HCT116 (cell line): ENCODE measurements around the gene ITPKB. TPM values are rescaled to one million over a fixed set of nuclear protein-coding genes. Genes with fewer than 3 reads are reported as not detected.

Experiments
- ATAC-seq: fragments of 200-7000 bp; cut with Tn5 transposase; 2 replicates; pipeline ENCODE4 v1.9.1; 2020; ENCODE audit warnings: mild to moderate bottlenecking, moderate library complexity
- BruUV-seq: library from RNA; stranded (reverse); fragments of 400-500 nt; replicated peaks from 2 replicates; lab custom pipeline; 2021; lab: Mats Ljungman, UMichigan
- CTCF ChIA-PET: fragments of 300-600 bp; sonication (Branson Sonifier 250); formaldehyde crosslinking; loops from one replicate; lab custom pipeline; 2021; ENCODE audit warnings: antibody characterized with exemption; lab: Charles Lee
- POLR2A ChIA-PET: fragments of 300-600, 350-600 bp; sonication (Branson Sonifier 250); formaldehyde crosslinking; loops from one replicate; lab custom pipeline; 2021; ENCODE audit warnings: antibody characterized with exemption; lab: Charles Lee
- RAD21 ChIA-PET, 2 experiments: fragments of 300-600 bp; sonication (Branson Sonifier 250); formaldehyde crosslinking; loops; one replicate each; lab custom pipeline; 2023; ENCODE audit warnings: low total read pairs in 2 of 2; ENCODE audit not compliant: uncharacterized antibody in 2 of 2, unreplicated experiment in 2 of 2, low non-redundant PET in 1 of 2; lab: Charles Lee
- DNase-seq: peaks from one replicate; pipeline ENCODE4 v3.0.0-alpha.2; 2010; ENCODE audit warnings: low read depth, low spot score
- H2AFZ ChIP-seq: fragments of 200-600 bp; shearing (Covaris generic), sonication (generic); 2 replicates; pipeline ENCODE4 v1.6.1; 2017; ENCODE audit warnings: low read depth, mixed run types, mixed read lengths, antibody characterized with exemption, low read length; ENCODE audit not compliant: poor library complexity, severe bottlenecking
- H3K27ac ChIP-seq: 2 replicates; pipeline ENCODE4 v1.5.1; 2012; ENCODE audit warnings: low read depth, low read length
- H3K27me3 ChIP-seq: fragments of 200-600 bp; sonication (generic); 2 replicates; pipeline ENCODE4 v1.6.1; 2016; ENCODE audit warnings: mixed run types, low read length, mixed read lengths; ENCODE audit not compliant: insufficient read depth
- H3K36me3 ChIP-seq, 2 experiments: fragments of 200-500 bp in 1 of 2; fragments of 200-600 bp in 1 of 2; sonication (Bioruptor generic) in 1 of 2; sonication (generic) in 1 of 2; 2 replicates each; pipeline versions ENCODE4 v1.5.1 to v1.6.1; 2014 to 2016; ENCODE audit warnings: low read length in 2 of 2, inconsistent platforms in 1 of 2, mixed read lengths in 1 of 2, mixed run types in 1 of 2; ENCODE audit not compliant: insufficient read depth in 2 of 2, control insufficient read depth in 1 of 2
- H3K4me1 ChIP-seq, 2 experiments: fragments of 200-600 bp in 1 of 2; sonication (generic) in 1 of 2; 2 replicates each; pipeline versions ENCODE4 v1.5.1 to v1.6.1; 2012 to 2017; ENCODE audit warnings: low read length in 2 of 2, inconsistent platforms in 1 of 2, mild to moderate bottlenecking in 1 of 2, mixed read lengths in 1 of 2, mixed run types in 1 of 2, moderate library complexity in 1 of 2; ENCODE audit not compliant: insufficient read depth in 2 of 2, control insufficient read depth in 1 of 2
- H3K4me2 ChIP-seq: fragments of 200-600 bp; sonication (generic); 2 replicates; pipeline ENCODE4 v1.6.1; 2017; ENCODE audit warnings: mixed run types, low read length, mixed read lengths
- H3K4me3 ChIP-seq, 2 experiments: fragments of 200-600 bp in 1 of 2; sonication (generic) in 1 of 2; replicated peaks in 1 of 2; 2 replicates each; pipeline ENCODE4 v1.5.1; 2011 to 2016; ENCODE audit warnings: low read length in 2 of 2, control low read depth in 1 of 2, low read depth in 1 of 2, mild to moderate bottlenecking in 1 of 2, mixed read lengths in 1 of 2, mixed run types in 1 of 2
- H3K79me2 ChIP-seq: fragments of 200-600 bp; sonication (generic); 2 replicates; pipeline ENCODE4 v1.6.1; 2017; ENCODE audit warnings: mild to moderate bottlenecking, mixed run types, low read length, moderate library complexity, mixed read lengths; ENCODE audit not compliant: insufficient read depth
- H3K9ac ChIP-seq: fragments of 200-600 bp; sonication (generic); 2 replicates; pipeline ENCODE4 v1.6.1; 2016; ENCODE audit warnings: low read length, mixed read lengths
- H3K9me2 ChIP-seq: fragments of 200-600 bp; sonication (generic), shearing (Covaris generic); 2 replicates; pipeline ENCODE4 v1.6.1; 2017; ENCODE audit warnings: mixed run types, mild to moderate bottlenecking, moderate library complexity; ENCODE audit not compliant: insufficient read depth
- H3K9me3 ChIP-seq, 2 experiments: fragments of 200-500 bp in 1 of 2; fragments of 200-600 bp in 1 of 2; sonication (Bioruptor generic) in 1 of 2; sonication (generic) in 1 of 2; 2 replicates each; pipeline ENCODE4 v1.6.1; 2014 to 2017; ENCODE audit warnings: low read length in 2 of 2, mixed read lengths in 2 of 2, inconsistent platforms in 1 of 2, low read depth in 1 of 2, mild to moderate bottlenecking in 1 of 2, mixed run types in 1 of 2, moderate library complexity in 1 of 2; ENCODE audit not compliant: control insufficient read depth in 1 of 2, insufficient read depth in 1 of 2
- H4K20me1 ChIP-seq: fragments of 200-600 bp; sonication (generic), shearing (Covaris generic); 2 replicates; pipeline ENCODE4 v1.6.1; 2017; ENCODE audit warnings: mixed run types, mild to moderate bottlenecking, moderate library complexity; ENCODE audit not compliant: insufficient read depth
- CBX3 ChIP-seq: IDR thresholded peaks from 2 replicates; pipeline ENCODE4 v1.6.1; 2012; ENCODE audit warnings: low read depth
- CEBPB ChIP-seq: IDR thresholded peaks from 2 replicates; pipeline ENCODE4 v1.6.1; 2012; ENCODE audit warnings: low read depth
- EGR1 ChIP-seq: IDR thresholded peaks from 2 replicates; pipeline ENCODE4 v1.6.1; 2012; ENCODE audit warnings: low read depth
- EZH2 ChIP-seq: fragments of 200-600 bp; sonication (generic); IDR thresholded peaks from 2 replicates; pipeline ENCODE4 v1.6.1; 2017; ENCODE audit warnings: antibody characterized with exemption, mixed run types
- EZH2phosphoT487 ChIP-seq: fragments of 200-600 bp; IDR thresholded peaks from 2 replicates; pipeline ENCODE4 v1.6.1; 2018; ENCODE audit warnings: antibody characterized with exemption, borderline replicate concordance
- JUND ChIP-seq: IDR thresholded peaks from 2 replicates; pipeline ENCODE4 v1.6.1; 2012
- POLR2A ChIP-seq: IDR thresholded peaks from 2 replicates; pipeline ENCODE4 v1.7.0; 2011; ENCODE audit warnings: borderline replicate concordance; ENCODE audit not compliant: insufficient read depth, insufficient read length; ENCODE audit errors: extremely low read depth
- SIN3A ChIP-seq: IDR thresholded peaks from 2 replicates; pipeline ENCODE4 v1.6.1; 2012; ENCODE audit warnings: low read depth
- SP1 ChIP-seq: IDR thresholded peaks from 2 replicates; pipeline ENCODE4 v1.6.1; 2012; ENCODE audit warnings: low read depth
- TCF7L2 ChIP-seq: IDR thresholded peaks from 2 replicates; pipeline ENCODE4 v1.7.0; 2011; ENCODE audit warnings: borderline replicate concordance, inconsistent platforms; ENCODE audit not compliant: insufficient read depth, insufficient read length; ENCODE audit errors: extremely low read depth
- YY1 ChIP-seq: IDR thresholded peaks from 2 replicates; pipeline ENCODE4 v1.6.1; 2011; ENCODE audit warnings: low read length, low read depth, moderate library complexity, mild to moderate bottlenecking; ENCODE audit not compliant: insufficient replicate concordance; ENCODE audit errors: extremely low read depth
- ZFX ChIP-seq: fragments of 450-650 bp; IDR thresholded peaks from 2 replicates; pipeline ENCODE4 v1.6.1; 2017
- ZNF274 ChIP-seq: fragments of 200-500 bp; sonication (Bioruptor generic); IDR thresholded peaks from 2 replicates; pipeline ENCODE4 v1.6.1; 2014; ENCODE audit warnings: mild to moderate bottlenecking, low read depth, low read length, inconsistent platforms
- intact Hi-C: fragments of 100-400 bp; cut with micrococcal nuclease; formaldehyde crosslinking; loops from 2 replicates; pipeline ENCODE4 v1.10.0; 2022
- total RNA-seq: library from RNA; stranded (reverse); gene quantifications from one replicate; pipeline ENCODE4 v1.2.1, GENCODE V29; 2021; ENCODE audit not compliant: unreplicated experiment
- TF ChIP-seq, protein P1 (sequence below), 3 experiments: fragments of 200-600 bp in 1 of 3; sonication (generic) in 1 of 3; IDR thresholded peaks in 2 of 3; conservative IDR thresholded peaks in 1 of 3; 2 replicates each; pipeline ENCODE4 v1.5.1; 2012 to 2017; ENCODE audit warnings: low read depth in 2 of 3, low read length in 2 of 3, antibody characterized with exemption in 1 of 3, borderline replicate concordance in 1 of 3, control low read depth in 1 of 3, mild to moderate bottlenecking in 1 of 3, mixed read lengths in 1 of 3, mixed run types in 1 of 3, moderate library complexity in 1 of 3; ENCODE audit not compliant: insufficient read depth in 1 of 3
- TF ChIP-seq, protein P2 (sequence below): IDR thresholded peaks from 2 replicates; pipeline ENCODE4 v1.6.1; 2012
- TF ChIP-seq, protein P3 (sequence below): IDR thresholded peaks from 2 replicates; pipeline ENCODE4 v1.6.1; 2011; ENCODE audit warnings: mild to moderate bottlenecking, low read length, moderate library complexity; ENCODE audit not compliant: insufficient replicate concordance; ENCODE audit errors: extremely low read depth
- TF ChIP-seq, protein P4 (sequence below): IDR thresholded peaks from 2 replicates; pipeline ENCODE4 v1.6.1; 2012

Gene ITPKB
- total RNA-seq, 1 experiment from 2014 or later = 4.4 TPM

DNA sequence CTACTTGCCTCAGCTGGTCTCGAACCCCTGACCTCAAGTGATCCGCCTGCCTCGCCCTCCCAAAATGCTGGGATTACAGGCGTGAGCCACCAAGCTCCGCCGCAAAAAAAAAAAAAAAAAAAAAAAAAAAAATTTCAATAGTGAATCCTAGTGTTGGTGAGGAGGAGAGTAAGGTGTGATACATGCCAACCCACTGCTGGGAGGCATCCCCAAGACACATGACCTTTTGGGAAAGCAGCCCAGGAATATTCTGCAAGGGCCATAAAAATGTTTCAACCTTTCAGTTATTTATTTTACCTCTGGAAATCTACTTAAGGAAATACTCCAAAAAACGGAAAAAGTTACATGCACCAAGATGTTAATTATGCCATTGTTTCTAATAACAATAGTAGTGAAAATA, 69.0 kb downstream of the ITPKB start:
- no TSS peak for BruUV-seq
- CTCF ChIA-PET = no interaction called here

DNA sequence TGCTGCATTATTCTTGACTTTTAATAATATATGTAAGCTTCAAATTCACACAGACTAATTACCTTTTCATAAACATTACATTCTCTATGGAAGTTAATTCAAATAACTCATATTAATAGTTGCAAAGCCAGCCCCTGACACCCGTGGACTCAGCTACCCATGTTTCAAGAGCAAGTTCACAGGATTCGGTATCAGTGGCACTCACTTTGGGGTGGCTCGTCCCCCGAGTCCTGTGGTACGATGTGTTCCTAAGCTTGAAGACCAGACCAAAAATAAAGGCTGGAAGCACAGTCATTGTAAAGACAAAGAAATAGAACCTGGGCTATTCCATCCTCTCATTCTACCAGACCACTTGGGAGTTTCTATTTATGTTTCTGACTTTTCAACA, 70.9 kb downstream of the ITPKB start:
- no peak overlapping the region for H3K27ac ChIP-seq
- H3K27me3 ChIP-seq = no peaks in the 10 kb centered on the region
- no peaks in the 10 kb centered on the region for H3K9me2 ChIP-seq
- no peak for DNase-seq
- intact Hi-C loops = no loop called here
- no peak overlapping the region for H3K9ac ChIP-seq
- ChIA-PET CTCF (no interaction called here), POLR2A (no interaction called here), RAD21 (no interaction called here)
- no peak overlapping the region for H3K4me3 ChIP-seq
- no peaks in the 10 kb centered on the region for H4K20me1 ChIP-seq
- H3K36me3 ChIP-seq = no peaks in the 10 kb centered on the region
- peaks cover 3 to 5% of the 10 kb centered on the region in 2 experiments for H3K4me1 ChIP-seq
- BruUV-seq = no TSS peak
- ATAC-seq = no peak
- no peak overlapping the region for H3K4me2 ChIP-seq
- no peaks in the 10 kb centered on the region for H3K9me3 ChIP-seq
- no peak overlapping the region for H2AFZ ChIP-seq
- H3K79me2 ChIP-seq = no peaks in the 10 kb centered on the region
- TF ChIP-seq POLR2A (no peak), CBX3 (no peak), ZFX (no peak), SIN3A (no peak), SP1 (no peak), EGR1 (no peak), YY1 (no peak), CEBPB (no peak), EZH2phosphoT487 (no peak), ZNF274 (no peak), EZH2 (no peak)
- TF ChIP-seq, protein P1, sequence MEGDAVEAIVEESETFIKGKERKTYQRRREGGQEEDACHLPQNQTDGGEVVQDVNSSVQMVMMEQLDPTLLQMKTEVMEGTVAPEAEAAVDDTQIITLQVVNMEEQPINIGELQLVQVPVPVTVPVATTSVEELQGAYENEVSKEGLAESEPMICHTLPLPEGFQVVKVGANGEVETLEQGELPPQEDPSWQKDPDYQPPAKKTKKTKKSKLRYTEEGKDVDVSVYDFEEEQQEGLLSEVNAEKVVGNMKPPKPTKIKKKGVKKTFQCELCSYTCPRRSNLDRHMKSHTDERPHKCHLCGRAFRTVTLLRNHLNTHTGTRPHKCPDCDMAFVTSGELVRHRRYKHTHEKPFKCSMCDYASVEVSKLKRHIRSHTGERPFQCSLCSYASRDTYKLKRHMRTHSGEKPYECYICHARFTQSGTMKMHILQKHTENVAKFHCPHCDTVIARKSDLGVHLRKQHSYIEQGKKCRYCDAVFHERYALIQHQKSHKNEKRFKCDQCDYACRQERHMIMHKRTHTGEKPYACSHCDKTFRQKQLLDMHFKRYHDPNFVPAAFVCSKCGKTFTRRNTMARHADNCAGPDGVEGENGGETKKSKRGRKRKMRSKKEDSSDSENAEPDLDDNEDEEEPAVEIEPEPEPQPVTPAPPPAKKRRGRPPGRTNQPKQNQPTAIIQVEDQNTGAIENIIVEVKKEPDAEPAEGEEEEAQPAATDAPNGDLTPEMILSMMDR (IDR thresholded peaks at IDR 0.05 in 2 of 3, conservative IDR thresholded peaks at IDR 0.05 in 1 of 3; ENCODE audit: borderline replicate concordance in 1 of 3, insufficient read depth in 1 of 3, low read depth in 2 of 3, low read length in 2 of 3) = no peak
- TF ChIP-seq, protein P2, sequence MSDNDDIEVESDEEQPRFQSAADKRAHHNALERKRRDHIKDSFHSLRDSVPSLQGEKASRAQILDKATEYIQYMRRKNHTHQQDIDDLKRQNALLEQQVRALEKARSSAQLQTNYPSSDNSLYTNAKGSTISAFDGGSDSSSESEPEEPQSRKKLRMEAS = no peak

More for the DNA sequence above, 69.0 kb downstream of the ITPKB start:
- no peaks in the 10 kb centered on the region for H3K79me2 ChIP-seq
- H3K4me2 ChIP-seq = no peak overlapping the region
- no peak overlapping the region for H2AFZ ChIP-seq
- no peaks in the 10 kb centered on the region for H3K27me3 ChIP-seq
- no peaks in the 10 kb centered on the region for H3K9me2 ChIP-seq
- H3K9ac ChIP-seq = no peak overlapping the region
- H3K4me1 ChIP-seq = peaks cover 0 to 4% of the 10 kb centered on the region in 2 experiments; a peak in 2 of 4 replicates
- ATAC-seq (no peak), DNase-seq (no peak)
- no peak for TF ChIP-seq JUND
- TF ChIP-seq TCF7L2 = no peak
- TF ChIP-seq, protein P3, sequence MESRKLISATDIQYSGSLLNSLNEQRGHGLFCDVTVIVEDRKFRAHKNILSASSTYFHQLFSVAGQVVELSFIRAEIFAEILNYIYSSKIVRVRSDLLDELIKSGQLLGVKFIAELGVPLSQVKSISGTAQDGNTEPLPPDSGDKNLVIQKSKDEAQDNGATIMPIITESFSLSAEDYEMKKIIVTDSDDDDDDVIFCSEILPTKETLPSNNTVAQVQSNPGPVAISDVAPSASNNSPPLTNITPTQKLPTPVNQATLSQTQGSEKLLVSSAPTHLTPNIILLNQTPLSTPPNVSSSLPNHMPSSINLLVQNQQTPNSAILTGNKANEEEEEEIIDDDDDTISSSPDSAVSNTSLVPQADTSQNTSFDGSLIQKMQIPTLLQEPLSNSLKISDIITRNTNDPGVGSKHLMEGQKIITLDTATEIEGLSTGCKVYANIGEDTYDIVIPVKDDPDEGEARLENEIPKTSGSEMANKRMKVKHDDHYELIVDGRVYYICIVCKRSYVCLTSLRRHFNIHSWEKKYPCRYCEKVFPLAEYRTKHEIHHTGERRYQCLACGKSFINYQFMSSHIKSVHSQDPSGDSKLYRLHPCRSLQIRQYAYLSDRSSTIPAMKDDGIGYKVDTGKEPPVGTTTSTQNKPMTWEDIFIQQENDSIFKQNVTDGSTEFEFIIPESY = no peak
- TF ChIP-seq, protein P4, sequence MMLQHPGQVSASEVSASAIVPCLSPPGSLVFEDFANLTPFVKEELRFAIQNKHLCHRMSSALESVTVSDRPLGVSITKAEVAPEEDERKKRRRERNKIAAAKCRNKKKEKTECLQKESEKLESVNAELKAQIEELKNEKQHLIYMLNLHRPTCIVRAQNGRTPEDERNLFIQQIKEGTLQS = no peak
- TF ChIP-seq ZNF274 = no peak
- no peak for TF ChIP-seq CBX3
- TF ChIP-seq SP1 = no peak
- TF ChIP-seq EGR1 = no peak
- H4K20me1 ChIP-seq = no peaks in the 10 kb centered on the region
- H3K4me3 ChIP-seq = no peak overlapping the region
- RAD21 ChIA-PET = no interaction called here
- H3K9me3 ChIP-seq = no peaks in the 10 kb centered on the region
- POLR2A ChIA-PET = no interaction called here
- no peaks in the 10 kb centered on the region for H3K36me3 ChIP-seq
- H3K27ac ChIP-seq = no peak overlapping the region
- intact Hi-C loops = no loop called here
